ENCODE measurements around the gene CCDC154. TPM values are rescaled to one million over a fixed set of nuclear protein-coding genes. Genes with fewer than 3 reads are reported as not detected.
A peak's percentile ranks its signal among the peaks of the same experiment; 100 is the strongest.

Gene CCDC154
- total RNA-seq, 1 donor from 2014 or later: 4.1 TPM

DNA sequence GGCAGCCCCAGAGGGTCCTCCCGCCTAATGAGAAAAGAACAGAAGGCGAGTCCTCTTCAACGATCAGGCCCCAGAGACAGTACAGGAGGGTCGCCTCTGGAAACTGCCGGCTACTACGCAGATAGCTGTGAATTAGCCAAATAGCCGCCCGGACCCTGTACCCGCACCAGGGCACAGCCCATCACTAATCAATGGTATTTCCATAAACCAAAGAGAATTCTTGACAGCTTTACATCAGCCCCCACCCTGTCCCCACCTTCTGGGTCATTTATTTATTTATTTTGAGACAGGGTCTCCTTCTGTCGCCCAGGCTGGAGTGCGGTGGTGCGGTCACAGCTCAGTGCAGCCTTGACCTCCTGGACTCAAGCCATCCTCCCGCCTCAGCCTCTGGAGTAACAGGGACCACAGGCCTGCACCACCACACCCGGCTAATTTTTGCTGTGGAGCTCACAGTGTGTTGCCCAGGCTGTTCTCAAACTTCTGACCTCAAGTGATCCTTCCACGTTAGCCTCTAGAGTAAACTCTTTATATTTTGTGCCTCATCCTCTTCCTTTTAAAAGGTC, 31.3 kb upstream of the CCDC154 start:
- ATAC-seq (no peak), DNase-seq (no peak)
- Histone ChIP-seq H3K27ac (peak overlapping the region; percentile 97), H3K9me3 (no peaks in the 10 kb centered on the region), H3K4me3 (peak overlapping the region; percentile 99), H3K36me3 (no peaks in the 10 kb centered on the region), H3K4me1 (peaks cover 32% of the 10 kb centered on the region), H3K27me3 (no peaks in the 10 kb centered on the region)
- intact Hi-C loops (cut with DNase I): no loop called here
- TF ChIP-seq, protein P1, sequence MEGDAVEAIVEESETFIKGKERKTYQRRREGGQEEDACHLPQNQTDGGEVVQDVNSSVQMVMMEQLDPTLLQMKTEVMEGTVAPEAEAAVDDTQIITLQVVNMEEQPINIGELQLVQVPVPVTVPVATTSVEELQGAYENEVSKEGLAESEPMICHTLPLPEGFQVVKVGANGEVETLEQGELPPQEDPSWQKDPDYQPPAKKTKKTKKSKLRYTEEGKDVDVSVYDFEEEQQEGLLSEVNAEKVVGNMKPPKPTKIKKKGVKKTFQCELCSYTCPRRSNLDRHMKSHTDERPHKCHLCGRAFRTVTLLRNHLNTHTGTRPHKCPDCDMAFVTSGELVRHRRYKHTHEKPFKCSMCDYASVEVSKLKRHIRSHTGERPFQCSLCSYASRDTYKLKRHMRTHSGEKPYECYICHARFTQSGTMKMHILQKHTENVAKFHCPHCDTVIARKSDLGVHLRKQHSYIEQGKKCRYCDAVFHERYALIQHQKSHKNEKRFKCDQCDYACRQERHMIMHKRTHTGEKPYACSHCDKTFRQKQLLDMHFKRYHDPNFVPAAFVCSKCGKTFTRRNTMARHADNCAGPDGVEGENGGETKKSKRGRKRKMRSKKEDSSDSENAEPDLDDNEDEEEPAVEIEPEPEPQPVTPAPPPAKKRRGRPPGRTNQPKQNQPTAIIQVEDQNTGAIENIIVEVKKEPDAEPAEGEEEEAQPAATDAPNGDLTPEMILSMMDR (IDR thresholded peaks at IDR 0.05): no peak

- peaks cover 38% of the 10 kb centered on the region for H3K4me1 ChIP-seq
- intact Hi-C loops (cut with DNase I): no loop called here
- H3K27ac ChIP-seq: peak within 1 kb of the TSS; percentile 97
- DNase-seq (peak; percentile 96), ATAC-seq (peak; percentile 92)
- TF ChIP-seq, protein P1 (IDR thresholded peaks at IDR 0.05): no peak
- H3K4me3 ChIP-seq: peak within 1 kb of the TSS; percentile 99
- H3K27me3 ChIP-seq: no peaks in the 10 kb centered on the region
- H3K9me3 ChIP-seq: no peaks in the 10 kb centered on the region
- H3K36me3 ChIP-seq: no peaks in the 10 kb centered on the region
These were observed 30.6 kb upstream of the CCDC154 start, which contains the start of gene CLCN7 for GRCh38 chr16:1474796-1475551. TSS of gene CLCN7 (minus strand) at chr16:1475028. CDS start at chr16:1474974, 54 bp downstream.

DNA sequence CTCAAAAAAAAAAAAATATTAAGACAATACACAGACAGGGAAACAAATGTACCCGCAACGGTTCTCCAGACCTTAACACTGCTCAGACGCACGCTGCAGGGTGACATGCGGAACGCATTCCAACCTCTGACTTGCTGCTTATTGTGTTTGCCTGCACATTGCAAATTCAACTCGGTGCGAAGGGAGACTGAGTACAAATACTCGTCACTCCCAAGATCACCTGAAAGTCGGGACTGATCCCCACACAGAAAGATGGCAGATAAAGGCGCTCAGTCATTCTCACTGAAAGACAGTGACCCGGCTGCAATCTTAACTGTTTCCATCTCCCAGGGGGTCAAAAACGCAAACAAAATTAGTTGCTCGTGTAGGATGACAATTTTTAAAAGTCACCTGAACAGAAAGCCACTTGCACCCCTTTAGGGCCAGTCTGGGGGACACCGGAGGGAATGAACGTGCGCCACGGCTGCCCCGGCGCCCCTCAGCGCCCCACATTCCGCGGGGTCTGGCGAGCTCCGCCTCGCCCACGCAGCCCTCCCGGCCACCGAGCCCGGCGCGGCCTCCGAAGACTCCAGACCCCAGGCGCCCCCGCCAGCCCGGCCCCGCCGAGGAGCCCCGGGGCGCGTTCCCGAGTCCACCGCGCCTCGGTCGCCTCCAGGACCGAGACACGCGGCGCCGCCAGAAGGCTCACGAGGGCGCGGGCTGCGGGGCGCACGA, 29.9 kb upstream of the CCDC154 start:
- TF ChIP-seq, protein P1 (IDR thresholded peaks at IDR 0.05): no peak
- no peak for ATAC-seq
- DNase-seq: no peak
- no peaks in the 10 kb centered on the region for H3K27me3 ChIP-seq
- intact Hi-C loops (cut with DNase I): no loop called here
- no peaks in the 10 kb centered on the region for H3K36me3 ChIP-seq
- peaks cover 40% of the 10 kb centered on the region for H3K4me1 ChIP-seq
- H3K9me3 ChIP-seq: no peaks in the 10 kb centered on the region
- peak overlapping the region; percentile 97 for H3K27ac ChIP-seq
- H3K4me3 ChIP-seq: peak overlapping the region; percentile 99

DNA sequence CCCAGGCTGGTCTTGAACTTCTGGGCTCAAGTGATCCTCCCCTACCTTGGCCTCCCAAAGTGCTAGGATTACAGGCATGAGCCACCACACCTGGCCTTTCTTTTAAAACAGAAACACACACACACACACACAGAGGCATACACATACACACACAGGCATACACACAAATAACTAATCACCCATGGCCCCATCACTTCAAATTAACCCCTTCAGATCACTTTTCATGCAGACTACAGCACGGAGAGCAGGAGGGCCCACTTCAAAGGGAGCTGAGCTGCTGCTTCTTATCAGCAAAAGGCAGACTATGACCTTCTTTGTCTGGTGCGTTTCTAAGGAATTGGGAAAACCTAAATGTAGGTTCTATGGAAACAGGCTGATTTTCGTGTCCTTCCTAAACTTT, 28.6 kb upstream of the CCDC154 start:
- Histone ChIP-seq H3K36me3 (no peaks in the 10 kb centered on the region), H3K4me1 (peaks cover 40% of the 10 kb centered on the region), H3K4me3 (peak overlapping the region; percentile 0), H3K27ac (no peak overlapping the region), H3K27me3 (no peaks in the 10 kb centered on the region), H3K9me3 (no peaks in the 10 kb centered on the region)
- ATAC-seq: no peak
- intact Hi-C loops (cut with DNase I): no loop called here
- DNase-seq: no peak
- TF ChIP-seq, protein P1 (IDR thresholded peaks at IDR 0.05): no peak

DNA sequence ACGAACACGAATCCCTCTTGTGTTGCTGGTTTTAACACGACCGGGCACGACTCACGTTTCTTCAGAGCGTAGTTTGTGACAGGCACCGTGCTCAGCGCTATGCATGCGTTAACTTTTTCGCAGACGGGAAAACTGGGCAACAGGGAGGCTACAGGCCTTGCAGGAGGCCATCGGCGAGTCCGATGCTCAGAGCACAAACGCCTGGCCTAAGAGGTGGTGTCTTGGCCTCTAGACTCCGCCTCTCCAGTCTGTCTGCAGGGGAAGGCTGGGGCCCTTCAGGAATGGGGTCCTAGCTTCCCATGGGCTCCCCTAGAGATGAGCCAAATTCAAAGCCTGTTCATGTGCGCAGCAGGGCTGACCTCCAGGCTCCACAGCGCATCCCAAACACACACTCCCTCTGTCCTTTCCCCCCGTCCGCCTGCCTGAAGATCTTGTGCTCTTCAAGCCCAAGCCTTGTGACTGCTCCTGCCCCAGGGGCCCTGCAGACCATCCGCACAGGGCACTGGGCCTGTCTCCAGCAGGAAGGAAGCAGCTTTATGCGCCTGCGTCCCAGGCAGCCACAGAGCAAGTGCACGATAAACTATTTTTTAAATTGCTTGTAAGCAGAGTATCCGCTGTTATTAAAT, 27.3 kb upstream of the CCDC154 start:
- Histone ChIP-seq H3K36me3 (no peaks in the 10 kb centered on the region), H3K4me1 (peaks cover 40% of the 10 kb centered on the region), H3K27ac (peak overlapping the region; percentile 36), H3K9me3 (no peaks in the 10 kb centered on the region), H3K4me3 (no peak overlapping the region), H3K27me3 (no peaks in the 10 kb centered on the region)
- ATAC-seq: no peak
- no peak for DNase-seq
- intact Hi-C loops (cut with DNase I): no loop called here
- TF ChIP-seq, protein P1 (IDR thresholded peaks at IDR 0.05): no peak
